Transverse colon (tissue), 4 donors: ENCODE measurements around the gene CARD16.

Source experiments
- POLR2A ChIP-seq: fragments of 450-650 bp; IDR thresholded peaks from one replicate; pipeline ENCODE4 v1.6.1; 2016; ENCODE audit warnings: antibody characterized with exemption, mild to moderate bottlenecking, moderate library complexity
- POLR2AphosphoS5 ChIP-seq, 3 donors: sonication (generic); formaldehyde crosslinking; IDR thresholded peaks; one replicate each; pipeline ENCODE4 v1.6.1; 2016; ENCODE audit warnings: antibody characterized with exemption in 3 of 3
- TF ChIP-seq, protein P1 (sequence below), 5 experiments: fragments of 200-600 bp in 3 of 5; fragments of 450-650 bp in 2 of 5; sonication (generic) in 3 of 5; IDR thresholded peaks; 1 replicate in 2 of 5; 2 replicates in 3 of 5; pipeline ENCODE4 v1.5.1; 2016 to 2017; ENCODE audit warnings: antibody characterized with exemption in 5 of 5, inconsistent platforms in 3 of 5, mild to moderate bottlenecking in 2 of 5, moderate library complexity in 1 of 5

DNA sequence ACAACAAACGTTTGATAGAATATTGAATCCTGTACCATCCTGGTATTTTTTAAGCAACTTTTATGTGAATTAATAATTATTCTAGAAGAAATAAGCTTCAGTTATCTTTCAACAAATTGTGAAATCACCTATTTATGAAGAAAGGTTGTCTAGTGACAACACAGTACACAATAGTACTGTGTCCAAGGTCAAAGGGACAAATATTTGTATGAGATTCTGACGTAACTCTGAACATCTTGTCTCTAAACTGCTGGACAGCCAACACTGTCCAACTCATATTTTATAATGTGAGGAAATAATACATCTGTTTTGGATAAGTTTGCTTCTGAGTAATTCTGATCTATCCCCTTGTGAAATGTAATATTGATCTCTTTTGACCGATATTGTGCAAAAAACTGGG, 41.1 kb downstream of the CARD16 start:
- TF ChIP-seq, protein P1, sequence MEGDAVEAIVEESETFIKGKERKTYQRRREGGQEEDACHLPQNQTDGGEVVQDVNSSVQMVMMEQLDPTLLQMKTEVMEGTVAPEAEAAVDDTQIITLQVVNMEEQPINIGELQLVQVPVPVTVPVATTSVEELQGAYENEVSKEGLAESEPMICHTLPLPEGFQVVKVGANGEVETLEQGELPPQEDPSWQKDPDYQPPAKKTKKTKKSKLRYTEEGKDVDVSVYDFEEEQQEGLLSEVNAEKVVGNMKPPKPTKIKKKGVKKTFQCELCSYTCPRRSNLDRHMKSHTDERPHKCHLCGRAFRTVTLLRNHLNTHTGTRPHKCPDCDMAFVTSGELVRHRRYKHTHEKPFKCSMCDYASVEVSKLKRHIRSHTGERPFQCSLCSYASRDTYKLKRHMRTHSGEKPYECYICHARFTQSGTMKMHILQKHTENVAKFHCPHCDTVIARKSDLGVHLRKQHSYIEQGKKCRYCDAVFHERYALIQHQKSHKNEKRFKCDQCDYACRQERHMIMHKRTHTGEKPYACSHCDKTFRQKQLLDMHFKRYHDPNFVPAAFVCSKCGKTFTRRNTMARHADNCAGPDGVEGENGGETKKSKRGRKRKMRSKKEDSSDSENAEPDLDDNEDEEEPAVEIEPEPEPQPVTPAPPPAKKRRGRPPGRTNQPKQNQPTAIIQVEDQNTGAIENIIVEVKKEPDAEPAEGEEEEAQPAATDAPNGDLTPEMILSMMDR (IDR thresholded peaks at IDR 0.05): no peak
- no peak for TF ChIP-seq POLR2A
- no peak for TF ChIP-seq POLR2AphosphoS5 (IDR thresholded peaks at IDR 0.05)
